HEK293 (cell line): ENCODE data around the gene FNDC11.

Source experiments
- CTCF ChIP-seq: fragments of 450-650 bp; formaldehyde crosslinking; IDR thresholded peaks from 2 replicates; pipeline ENCODE4 v1.5.1; 2016; ENCODE audit warnings: missing biosample characterization, missing genetic modification characterization
- KLF16 ChIP-seq: fragments of 450-650 bp; formaldehyde crosslinking; IDR thresholded peaks from 2 replicates; pipeline ENCODE4 v1.5.1; 2017; ENCODE audit warnings: missing biosample characterization, missing genetic modification characterization
- PRDM10 ChIP-seq: fragments of 450-650 bp; formaldehyde crosslinking; IDR thresholded peaks from 2 replicates; pipeline ENCODE4 v1.5.1; 2016; ENCODE audit warnings: missing biosample characterization, missing genetic modification characterization
- TRIM28 ChIP-seq: IDR thresholded peaks from 2 replicates; pipeline ENCODE4 v1.6.1; 2011; ENCODE audit warnings: low read length, control low read depth, borderline replicate concordance
- ZNF148 ChIP-seq: fragments of 450-650 bp; formaldehyde crosslinking; IDR thresholded peaks from 2 replicates; pipeline ENCODE4 v1.5.0; 2017; ENCODE audit warnings: missing biosample characterization, missing genetic modification characterization, borderline replicate concordance
- ZNF488 ChIP-seq: fragments of 450-650 bp; formaldehyde crosslinking; IDR thresholded peaks from 2 replicates; pipeline ENCODE4 v1.5.1; 2016; ENCODE audit warnings: missing biosample characterization, missing genetic modification characterization

GRCh38 chr20:63541371-63541770, 12.6 kb upstream of the FNDC11 start:
- no peak for TF ChIP-seq CTCF
- no peak for TF ChIP-seq ZNF148
- TF ChIP-seq PRDM10 (tag by site-specific recombination), result no peak
- TF ChIP-seq KLF16 (tag by site-specific recombination), result no peak
- no peak for TF ChIP-seq ZNF488 (tag by site-specific recombination)
- TF ChIP-seq TRIM28, result no peak
